Esophagus muscularis mucosa (tissue), 3 donors: ENCODE results near the gene PGP.

ENCODE experiments used
- CTCF ChIP-seq, 3 experiments: fragments of 200-600 bp in 2 of 3; fragments of 450-650 bp in 1 of 3; sonication (generic) in 2 of 3; IDR thresholded peaks; one replicate each; pipeline ENCODE4 v1.5.1; 2017 to 2019; ENCODE audit warnings: antibody characterized with exemption in 3 of 3, mild to moderate bottlenecking in 2 of 3, moderate library complexity in 1 of 3
- POLR2AphosphoS5 ChIP-seq, 2 donors: sonication (generic); formaldehyde crosslinking; IDR thresholded peaks; one replicate each; pipeline ENCODE4 v1.6.1; 2017; ENCODE audit warnings: antibody characterized with exemption in 2 of 2

- TF ChIP-seq POLR2AphosphoS5 (IDR thresholded peaks at IDR 0.05) (no peak), CTCF (IDR thresholded peaks at IDR 0.05) (no peak)
These were observed 26.2 kb downstream of the PGP start for GRCh38 chr16:2188395-2188794.
